Ishikawa (cell line): ENCODE data around the gene RFX4.
A peak's percentile ranks its signal among the peaks of the same experiment; 100 is the strongest.

Experiments used
- CEBPB ChIP-seq: IDR thresholded peaks from 2 replicates; pipeline ENCODE4 v1.6.1; 2012
- CREB1 ChIP-seq: IDR thresholded peaks from 2 replicates; pipeline ENCODE4 v1.6.1; 2012; ENCODE audit warnings: low read depth
- EGR1 ChIP-seq: IDR thresholded peaks from 2 replicates; pipeline ENCODE4 v1.6.1; 2012
- EP300 ChIP-seq: IDR thresholded peaks from 2 replicates; pipeline ENCODE4 v1.6.1; 2012; ENCODE audit warnings: borderline replicate concordance
- FOXM1 ChIP-seq: IDR thresholded peaks from 2 replicates; pipeline ENCODE4 v1.6.1; 2012; ENCODE audit warnings: low read depth, borderline replicate concordance
- MAX ChIP-seq: IDR thresholded peaks from 2 replicates; pipeline ENCODE4 v1.6.1; 2012
- NFIC ChIP-seq: IDR thresholded peaks from 2 replicates; pipeline ENCODE4 v1.6.1; 2012
- RAD21 ChIP-seq: IDR thresholded peaks from 2 replicates; pipeline ENCODE4 v1.6.1; 2012; ENCODE audit warnings: low read depth
- REST ChIP-seq: IDR thresholded peaks from 2 replicates; pipeline ENCODE4 v1.6.1; 2012; ENCODE audit warnings: low read depth, mild to moderate bottlenecking
- TAF1 ChIP-seq: IDR thresholded peaks from 2 replicates; pipeline ENCODE4 v1.6.1; 2012; ENCODE audit warnings: low read depth, mild to moderate bottlenecking
- TCF12 ChIP-seq: IDR thresholded peaks from 2 replicates; pipeline ENCODE4 v1.6.1; 2012; ENCODE audit warnings: low read depth
- TEAD4 ChIP-seq: IDR thresholded peaks from 2 replicates; pipeline ENCODE4 v1.6.1; 2012
- YY1 ChIP-seq: IDR thresholded peaks from 2 replicates; pipeline ENCODE4 v1.6.1; 2012; ENCODE audit warnings: low read depth
- ZBTB7A ChIP-seq: IDR thresholded peaks from 2 replicates; pipeline ENCODE4 v1.6.1; 2012; ENCODE audit warnings: low read depth
- TF ChIP-seq, protein P1 (sequence below): IDR thresholded peaks from 2 replicates; pipeline ENCODE4 v1.6.1; 2012

Gene RFX4

DNA sequence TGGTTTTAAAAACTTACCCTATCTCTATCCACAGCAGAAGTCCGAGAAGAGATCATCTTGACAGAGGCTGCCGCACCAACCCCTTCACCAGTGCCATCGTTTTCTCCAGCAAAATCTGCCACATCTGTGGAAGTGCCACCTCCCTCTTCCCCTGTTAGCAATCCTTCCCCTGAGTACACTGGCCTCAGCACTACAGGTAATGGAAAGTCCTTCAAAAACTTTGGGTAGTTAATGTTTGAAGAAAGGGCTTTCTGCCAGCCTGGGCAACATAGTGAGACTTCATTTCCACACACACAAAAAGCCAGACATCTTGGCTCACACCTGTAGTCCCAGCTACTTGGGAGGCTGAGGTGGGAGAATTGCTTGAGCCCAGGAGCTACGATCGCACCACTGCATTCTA lies 150.1 kb downstream of the RFX4 start:
- TF ChIP-seq CEBPB (no peak), TCF12 (no peak), REST (no peak), RAD21 (no peak), NFIC (no peak), TEAD4 (no peak), EGR1 (no peak), CREB1 (no peak), YY1 (no peak), FOXM1 (no peak), ZBTB7A (no peak), EP300 (no peak), TAF1 (no peak)
- TF ChIP-seq, protein P1, sequence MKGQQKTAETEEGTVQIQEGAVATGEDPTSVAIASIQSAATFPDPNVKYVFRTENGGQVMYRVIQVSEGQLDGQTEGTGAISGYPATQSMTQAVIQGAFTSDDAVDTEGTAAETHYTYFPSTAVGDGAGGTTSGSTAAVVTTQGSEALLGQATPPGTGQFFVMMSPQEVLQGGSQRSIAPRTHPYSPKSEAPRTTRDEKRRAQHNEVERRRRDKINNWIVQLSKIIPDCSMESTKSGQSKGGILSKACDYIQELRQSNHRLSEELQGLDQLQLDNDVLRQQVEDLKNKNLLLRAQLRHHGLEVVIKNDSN: no peak

GRCh38 chr12:106733660-106734059 lies 150.9 kb downstream of the RFX4 start:
- no peak for TF ChIP-seq NFIC

DNA sequence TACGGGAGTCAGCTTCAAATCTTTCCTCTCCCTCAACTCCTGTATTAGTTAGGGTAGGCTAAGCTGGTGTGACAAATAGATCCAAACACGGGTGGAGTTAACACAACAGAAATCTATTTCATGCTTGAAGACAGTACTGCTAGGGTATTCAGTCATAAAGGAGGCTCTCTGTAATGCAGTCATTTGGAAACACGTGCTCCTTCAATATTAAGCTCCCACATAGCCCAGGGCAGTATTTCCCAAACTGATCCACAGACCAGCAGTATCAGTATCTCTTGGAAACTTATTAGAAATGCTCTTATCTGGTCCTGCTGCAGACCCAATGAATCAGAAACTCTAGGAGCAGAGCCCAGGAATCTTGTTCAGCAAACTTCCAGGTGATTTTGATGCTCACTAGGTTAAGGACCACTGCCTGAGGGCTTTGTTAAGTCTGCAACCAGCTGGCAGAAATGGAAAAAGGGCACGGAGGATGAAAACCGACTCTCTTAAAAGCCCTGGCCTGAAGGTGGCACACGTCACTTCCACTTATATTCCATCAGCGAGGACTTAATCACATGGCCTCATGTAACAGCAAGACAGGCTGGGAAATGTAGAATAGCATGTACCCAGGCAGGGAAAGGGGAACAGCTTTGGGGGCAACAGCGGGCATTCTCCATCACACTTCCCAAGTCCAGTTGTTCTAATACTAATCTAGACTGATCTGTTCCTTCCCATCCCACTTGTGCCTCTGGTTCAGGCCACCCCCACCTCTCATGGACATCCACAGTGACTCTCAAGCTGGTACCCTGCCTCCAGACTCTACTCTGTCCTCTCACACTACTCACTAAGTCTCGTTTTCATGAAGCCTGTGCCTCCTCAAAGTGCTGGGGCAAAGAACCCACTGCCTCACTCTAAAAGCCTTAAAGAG lies 153.5 kb downstream of the RFX4 start:
- TF ChIP-seq, protein P1: peak; percentile 48; the same call in 1 of the 2 replicates
- no peak for TF ChIP-seq TCF12
- peak; percentile 49 for TF ChIP-seq RAD21

- TF ChIP-seq CEBPB: no peak
- TF ChIP-seq RAD21: no peak
- no peak for TF ChIP-seq TEAD4
- no peak for TF ChIP-seq NFIC
- no peak for TF ChIP-seq REST
- TF ChIP-seq ZBTB7A: no peak
- TF ChIP-seq YY1: no peak
- no peak for TF ChIP-seq MAX
- no peak for TF ChIP-seq TAF1
- TF ChIP-seq, protein P1: no peak
- TF ChIP-seq EGR1: no peak
- TF ChIP-seq CREB1: no peak
- no peak for TF ChIP-seq TCF12
- TF ChIP-seq FOXM1: no peak
- no peak for TF ChIP-seq EP300
These were observed 156.5 kb downstream of the RFX4 start for GRCh38 chr12:106739318-106739717.

DNA sequence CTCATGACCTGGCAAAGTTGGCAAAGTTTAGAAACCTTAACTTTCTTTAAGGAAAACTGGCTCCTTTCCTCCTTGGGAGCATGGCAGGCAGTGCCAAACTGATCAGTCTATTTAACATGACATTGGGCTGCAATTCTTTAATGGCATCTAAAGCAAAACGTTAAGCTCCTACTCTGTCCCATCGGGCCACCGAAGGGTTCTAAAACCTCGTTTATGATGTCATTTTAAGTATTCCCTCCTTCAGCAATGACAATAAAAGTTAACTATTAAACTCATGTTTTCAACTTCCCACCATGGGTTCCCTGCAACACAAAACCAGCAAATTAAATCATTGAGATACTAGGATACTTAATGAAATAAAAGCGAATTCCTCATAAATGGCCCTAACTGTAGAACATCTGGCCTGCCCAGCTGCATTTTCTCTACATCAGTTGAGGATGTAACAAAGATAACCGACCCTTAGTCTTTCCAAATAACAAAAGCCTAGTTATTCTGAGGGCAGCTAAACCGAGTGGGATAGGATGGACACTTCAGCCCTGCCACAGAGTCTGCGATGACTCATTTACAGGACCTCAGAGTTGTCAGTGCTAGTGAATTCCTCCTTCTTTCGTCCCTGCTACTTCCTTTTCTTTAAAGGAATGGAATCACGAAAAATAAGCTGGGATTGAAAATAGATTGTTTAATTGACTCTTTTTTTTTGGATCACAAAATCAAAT lies 157.2 kb downstream of the RFX4 start:
- TF ChIP-seq FOXM1 (no peak), ZBTB7A (no peak), YY1 (no peak), RAD21 (no peak), TCF12 (no peak), EGR1 (no peak), MAX (no peak), REST (no peak), NFIC (no peak), CREB1 (no peak), CEBPB (no peak), TAF1 (no peak), TEAD4 (no peak), EP300 (no peak)
- TF ChIP-seq, protein P1: no peak
